ENCODE data around the gene GTF2IRD1. TPM values are rescaled to one million over a fixed set of nuclear protein-coding genes. Genes with fewer than 3 reads are reported as not detected.
A peak's percentile ranks its signal among the peaks of the same experiment; 100 is the strongest.

GTF2IRD1 gene
- total and polyA plus RNA-seq, 2 donors (not counting 1 experiment from before 2014, with no cell fraction given), result 7.8 to 14.7 TPM

DNA sequence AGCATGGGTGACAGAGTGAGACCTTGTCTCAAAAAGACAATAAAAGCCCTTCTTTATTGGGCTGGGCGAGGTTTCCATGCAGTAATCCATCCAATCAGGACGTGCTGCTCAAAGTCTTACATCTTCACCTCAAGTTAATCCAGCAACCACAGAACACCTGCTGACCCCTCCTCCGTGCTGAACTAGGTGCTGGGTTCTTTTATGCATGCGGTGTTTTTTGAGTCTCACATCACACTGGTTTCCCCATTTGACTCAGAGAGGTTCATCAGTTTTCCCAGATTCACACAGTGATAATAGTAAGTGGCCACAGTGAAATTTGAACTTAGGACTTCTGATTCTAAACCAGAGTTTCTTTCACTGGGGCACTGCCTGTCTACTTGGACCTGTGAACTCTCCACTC is 145.5 kb downstream of the GTF2IRD1 start:
- Histone ChIP-seq H3K4me3 (replicated peaks in 1 of 4; ENCODE audit: control extremely low read depth in 1 of 4, insufficient read depth in 1 of 4, low read depth in 3 of 4, low read length in 4 of 4) (no peak overlapping the region), H3K27ac (ENCODE audit: insufficient read depth, low read length) (no peak overlapping the region), H2AFZ (ENCODE audit: low read length) (no peak overlapping the region), H3K4me1 (ENCODE audit: control insufficient read depth, extremely low read depth, insufficient read depth, low read length) (no peaks in the 10 kb centered on the region), H3K27me3 (ENCODE audit: control insufficient read depth, insufficient read depth, low read length) (no peaks in the 10 kb centered on the region), H3K9me3 (ENCODE audit: control insufficient read depth, insufficient read depth, low read depth, low read length) (no peaks in the 10 kb centered on the region), H3K36me3 (ENCODE audit: control insufficient read depth, insufficient read depth, low read length) (peaks cover 2% of the 10 kb centered on the region), H4K20me1 (ENCODE audit: control insufficient read depth, extremely low read depth, insufficient read depth, low read length) (no peaks in the 10 kb centered on the region), H3K9ac (ENCODE audit: insufficient read depth, low read length) (no peak overlapping the region), H3K79me2 (ENCODE audit: control insufficient read depth, insufficient read depth, low read length) (no peaks in the 10 kb centered on the region), H3K4me2 (ENCODE audit: extremely low read depth, insufficient read depth, low read length) (no peak overlapping the region)
- no peak for DNase-seq (ENCODE audit: low read depth in 2 of 2)
- TF ChIP-seq, protein P1, sequence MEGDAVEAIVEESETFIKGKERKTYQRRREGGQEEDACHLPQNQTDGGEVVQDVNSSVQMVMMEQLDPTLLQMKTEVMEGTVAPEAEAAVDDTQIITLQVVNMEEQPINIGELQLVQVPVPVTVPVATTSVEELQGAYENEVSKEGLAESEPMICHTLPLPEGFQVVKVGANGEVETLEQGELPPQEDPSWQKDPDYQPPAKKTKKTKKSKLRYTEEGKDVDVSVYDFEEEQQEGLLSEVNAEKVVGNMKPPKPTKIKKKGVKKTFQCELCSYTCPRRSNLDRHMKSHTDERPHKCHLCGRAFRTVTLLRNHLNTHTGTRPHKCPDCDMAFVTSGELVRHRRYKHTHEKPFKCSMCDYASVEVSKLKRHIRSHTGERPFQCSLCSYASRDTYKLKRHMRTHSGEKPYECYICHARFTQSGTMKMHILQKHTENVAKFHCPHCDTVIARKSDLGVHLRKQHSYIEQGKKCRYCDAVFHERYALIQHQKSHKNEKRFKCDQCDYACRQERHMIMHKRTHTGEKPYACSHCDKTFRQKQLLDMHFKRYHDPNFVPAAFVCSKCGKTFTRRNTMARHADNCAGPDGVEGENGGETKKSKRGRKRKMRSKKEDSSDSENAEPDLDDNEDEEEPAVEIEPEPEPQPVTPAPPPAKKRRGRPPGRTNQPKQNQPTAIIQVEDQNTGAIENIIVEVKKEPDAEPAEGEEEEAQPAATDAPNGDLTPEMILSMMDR (conservative IDR thresholded peaks at IDR 0.05 in 1 of 2, IDR thresholded peaks at IDR 0.05 in 1 of 2; ENCODE audit: low read depth in 1 of 2, low read length in 2 of 2), result no peak
- no peak for TF ChIP-seq EZH2 (IDR thresholded peaks at IDR 0.05; ENCODE audit: low read length, missing control alignments)

DNA sequence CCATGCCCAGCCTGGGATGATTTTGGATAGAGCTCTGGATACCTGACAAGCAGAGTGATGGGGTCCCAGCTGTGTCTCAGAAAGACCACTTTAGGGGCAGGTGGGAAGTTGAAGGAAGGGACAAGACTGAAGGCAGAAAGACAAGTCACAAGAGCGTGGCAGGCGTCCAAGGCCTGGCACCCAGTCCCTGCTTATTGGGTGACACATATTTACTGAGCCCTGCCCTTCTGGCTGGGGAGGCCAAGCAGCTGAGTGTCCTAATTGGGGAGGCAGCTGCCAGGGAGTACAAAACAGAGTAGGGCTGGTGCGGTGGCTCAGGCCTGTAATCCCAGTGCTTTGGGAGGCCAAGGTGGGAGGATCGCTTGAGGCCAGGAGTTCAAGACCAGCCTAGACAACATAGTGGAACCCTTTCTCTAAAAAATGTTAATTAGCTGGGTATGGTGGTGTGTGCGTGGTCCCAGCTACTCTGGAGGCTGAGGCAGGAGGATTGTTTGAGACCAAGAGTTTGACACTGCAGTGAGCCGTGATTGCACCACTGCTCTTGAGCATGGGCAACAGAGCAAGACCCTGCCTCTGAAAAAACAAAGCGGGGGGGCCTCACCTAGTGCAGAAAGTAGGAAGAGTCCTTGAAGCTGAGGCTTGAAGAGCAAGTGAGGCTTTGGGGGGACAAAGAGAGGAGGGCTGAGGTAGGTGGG is 150.8 kb downstream of the GTF2IRD1 start:
- Histone ChIP-seq H3K79me2 (ENCODE audit: control insufficient read depth, insufficient read depth, low read length) (no peaks in the 10 kb centered on the region), H3K4me3 (replicated peaks in 1 of 4; ENCODE audit: control extremely low read depth in 1 of 4, insufficient read depth in 1 of 4, low read depth in 3 of 4, low read length in 4 of 4) (no peak overlapping the region), H4K20me1 (ENCODE audit: control insufficient read depth, extremely low read depth, insufficient read depth, low read length) (no peaks in the 10 kb centered on the region), H3K27ac (ENCODE audit: insufficient read depth, low read length) (no peak overlapping the region), H3K36me3 (ENCODE audit: control insufficient read depth, insufficient read depth, low read length) (no peaks in the 10 kb centered on the region), H3K9me3 (ENCODE audit: control insufficient read depth, insufficient read depth, low read depth, low read length) (no peaks in the 10 kb centered on the region), H3K4me2 (ENCODE audit: extremely low read depth, insufficient read depth, low read length) (no peak overlapping the region), H3K4me1 (ENCODE audit: control insufficient read depth, extremely low read depth, insufficient read depth, low read length) (peaks cover 3% of the 10 kb centered on the region), H3K9ac (ENCODE audit: insufficient read depth, low read length) (no peak overlapping the region), H3K27me3 (ENCODE audit: control insufficient read depth, insufficient read depth, low read length) (no peaks in the 10 kb centered on the region), H2AFZ (ENCODE audit: low read length) (no peak overlapping the region)
- TF ChIP-seq, protein P1 (conservative IDR thresholded peaks at IDR 0.05 in 1 of 2, IDR thresholded peaks at IDR 0.05 in 1 of 2; ENCODE audit: low read depth in 1 of 2, low read length in 2 of 2), result no peak
- no peak for TF ChIP-seq EZH2 (IDR thresholded peaks at IDR 0.05; ENCODE audit: low read length, missing control alignments)
- no peak for DNase-seq (ENCODE audit: low read depth in 2 of 2)

GRCh38 chr7:74606101-74606908 is 152.6 kb downstream of the GTF2IRD1 start:
- Histone ChIP-seq H4K20me1 (ENCODE audit: control insufficient read depth, extremely low read depth, insufficient read depth, low read length) (no peaks in the 10 kb centered on the region), H3K4me1 (ENCODE audit: control insufficient read depth, extremely low read depth, insufficient read depth, low read length) (peaks cover 3% of the 10 kb centered on the region), H3K4me2 (ENCODE audit: extremely low read depth, insufficient read depth, low read length) (peak overlapping the region; percentile 75), H3K36me3 (ENCODE audit: control insufficient read depth, insufficient read depth, low read length) (no peaks in the 10 kb centered on the region), H3K27ac (ENCODE audit: insufficient read depth, low read length) (no peak overlapping the region), H2AFZ (ENCODE audit: low read length) (peak overlapping the region; percentile 62), H3K9ac (ENCODE audit: insufficient read depth, low read length) (peak overlapping the region; percentile 23), H3K27me3 (ENCODE audit: control insufficient read depth, insufficient read depth, low read length) (no peaks in the 10 kb centered on the region), H3K9me3 (ENCODE audit: control insufficient read depth, insufficient read depth, low read depth, low read length) (no peaks in the 10 kb centered on the region), H3K4me3 (replicated peaks in 1 of 4; ENCODE audit: control extremely low read depth in 1 of 4, insufficient read depth in 1 of 4, low read depth in 3 of 4, low read length in 4 of 4) (peak overlapping the region in 1 of 4 experiments; percentile 46), H3K79me2 (ENCODE audit: control insufficient read depth, insufficient read depth, low read length) (no peaks in the 10 kb centered on the region)
- peak in 1 of 2 donors; percentile 34 for DNase-seq (ENCODE audit: low read depth in 2 of 2)
- TF ChIP-seq EZH2 (IDR thresholded peaks at IDR 0.05; ENCODE audit: low read length, missing control alignments), result no peak
- TF ChIP-seq, protein P1 (conservative IDR thresholded peaks at IDR 0.05 in 1 of 2, IDR thresholded peaks at IDR 0.05 in 1 of 2; ENCODE audit: low read depth in 1 of 2, low read length in 2 of 2), result no peak
